ENCODE results near the gene NACC2. TPM values are rescaled to one million over a fixed set of nuclear protein-coding genes. Genes with fewer than 3 reads are reported as not detected.

The NACC2 gene
- total RNA-seq, 1 donor from 2014 or later = 9.6 TPM

- H3K27ac Mint-ChIP-seq (ENCODE audit: unreplicated experiment) = no peak overlapping the region
- no peaks in the 10 kb centered on the region for H3K4me1 Mint-ChIP-seq (ENCODE audit: unreplicated experiment)
- no peak for DNase-seq (ENCODE audit: low spot score)
- H3K36me3 Mint-ChIP-seq (ENCODE audit: low read depth, unreplicated experiment) = no peaks in the 10 kb centered on the region
- H3K27me3 Mint-ChIP-seq (ENCODE audit: unreplicated experiment) = peaks cover 1% of the 10 kb centered on the region
- no peak overlapping the region for H3K4me3 Mint-ChIP-seq (ENCODE audit: unreplicated experiment)
- no peak for TF ChIP-seq CTCF (IDR thresholded peaks at IDR 0.05; ENCODE audit: unreplicated experiment)
- H3K9me3 Mint-ChIP-seq (ENCODE audit: unreplicated experiment) = no peaks in the 10 kb centered on the region
These were observed 115.4 kb downstream of the NACC2 start for GRCh38 chr9:135979547-135980166.

GRCh38 chr9:135978642-135979546 is 116.2 kb downstream of the NACC2 start:
- no peaks in the 10 kb centered on the region for H3K9me3 Mint-ChIP-seq (ENCODE audit: unreplicated experiment)
- no peaks in the 10 kb centered on the region for H3K36me3 Mint-ChIP-seq (ENCODE audit: low read depth, unreplicated experiment)
- no peak overlapping the region for H3K27ac Mint-ChIP-seq (ENCODE audit: unreplicated experiment)
- no peak overlapping the region for H3K4me3 Mint-ChIP-seq (ENCODE audit: unreplicated experiment)
- no peak for DNase-seq (ENCODE audit: low spot score)
- H3K27me3 Mint-ChIP-seq (ENCODE audit: unreplicated experiment) = peaks cover 1% of the 10 kb centered on the region
- TF ChIP-seq CTCF (IDR thresholded peaks at IDR 0.05; ENCODE audit: unreplicated experiment) = no peak
- H3K4me1 Mint-ChIP-seq (ENCODE audit: unreplicated experiment) = no peaks in the 10 kb centered on the region

- H3K27me3 Mint-ChIP-seq (ENCODE audit: unreplicated experiment) = peaks cover 1% of the 10 kb centered on the region
These were observed 118.1 kb downstream of the NACC2 start for GRCh38 chr9:135976944-135977343.

GRCh38 chr9:135976531-135976930 is 118.6 kb downstream of the NACC2 start:
- H3K9me3 Mint-ChIP-seq (ENCODE audit: unreplicated experiment) = no peaks in the 10 kb centered on the region
- no peak for TF ChIP-seq CTCF (IDR thresholded peaks at IDR 0.05; ENCODE audit: unreplicated experiment)
- H3K27ac Mint-ChIP-seq (ENCODE audit: unreplicated experiment) = no peak overlapping the region
- H3K4me3 Mint-ChIP-seq (ENCODE audit: unreplicated experiment) = no peak overlapping the region
- no peaks in the 10 kb centered on the region for H3K36me3 Mint-ChIP-seq (ENCODE audit: low read depth, unreplicated experiment)
- no peaks in the 10 kb centered on the region for H3K4me1 Mint-ChIP-seq (ENCODE audit: unreplicated experiment)
- H3K27me3 Mint-ChIP-seq (ENCODE audit: unreplicated experiment) = peaks cover 1% of the 10 kb centered on the region
- DNase-seq (ENCODE audit: low spot score) = no peak

More at GRCh38 chr9:135976944-135977343, 118.1 kb downstream of the NACC2 start:
- no peak for TF ChIP-seq CTCF (IDR thresholded peaks at IDR 0.05; ENCODE audit: unreplicated experiment)
- DNase-seq (ENCODE audit: low spot score) = no peak
- Mint-ChIP-seq H3K4me3 (ENCODE audit: unreplicated experiment) (no peak overlapping the region), H3K27ac (ENCODE audit: unreplicated experiment) (no peak overlapping the region), H3K4me1 (ENCODE audit: unreplicated experiment) (no peaks in the 10 kb centered on the region), H3K36me3 (ENCODE audit: low read depth, unreplicated experiment) (no peaks in the 10 kb centered on the region), H3K9me3 (ENCODE audit: unreplicated experiment) (no peaks in the 10 kb centered on the region)

GRCh38 chr9:135975834-135976233 is 119.3 kb downstream of the NACC2 start:
- H3K27ac Mint-ChIP-seq (ENCODE audit: unreplicated experiment) = no peak overlapping the region
- H3K4me1 Mint-ChIP-seq (ENCODE audit: unreplicated experiment) = no peaks in the 10 kb centered on the region
- no peaks in the 10 kb centered on the region for H3K9me3 Mint-ChIP-seq (ENCODE audit: unreplicated experiment)
- no peak overlapping the region for H3K4me3 Mint-ChIP-seq (ENCODE audit: unreplicated experiment)
- no peaks in the 10 kb centered on the region for H3K36me3 Mint-ChIP-seq (ENCODE audit: low read depth, unreplicated experiment)
- no peak for TF ChIP-seq CTCF (IDR thresholded peaks at IDR 0.05; ENCODE audit: unreplicated experiment)
- no peak for DNase-seq (ENCODE audit: low spot score)
- H3K27me3 Mint-ChIP-seq (ENCODE audit: unreplicated experiment) = peaks cover 1% of the 10 kb centered on the region

All from endothelial cell (in vitro differentiated cells).